ENCODE data around the gene FASN. TPM values are rescaled to one million over a fixed set of nuclear protein-coding genes. Genes with fewer than 3 reads are reported as not detected.

The FASN gene
- total RNA-seq, 1 experiment from 2014 or later: 956 TPM

DNA sequence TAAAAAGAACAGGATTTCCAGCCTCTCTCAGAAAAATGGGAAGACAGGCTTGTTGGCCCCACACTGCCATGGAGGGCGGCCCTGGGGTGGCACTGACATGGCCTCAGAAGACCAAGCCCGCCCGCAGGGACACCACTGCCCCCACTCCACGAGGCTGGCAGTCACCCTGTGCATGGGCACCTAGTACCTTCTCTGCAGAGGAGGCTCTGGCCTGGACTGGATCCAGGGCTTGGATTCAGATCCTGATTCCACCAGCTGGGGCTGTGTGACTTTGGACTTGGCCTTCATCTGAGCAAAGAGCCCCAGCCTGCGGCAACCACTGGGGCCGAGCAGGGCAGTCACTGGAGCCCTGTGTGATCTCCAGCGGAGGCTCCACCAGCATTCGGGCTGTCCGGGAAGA is 16.8 kb upstream of the FASN start:
- TF ChIP-seq, protein P1, sequence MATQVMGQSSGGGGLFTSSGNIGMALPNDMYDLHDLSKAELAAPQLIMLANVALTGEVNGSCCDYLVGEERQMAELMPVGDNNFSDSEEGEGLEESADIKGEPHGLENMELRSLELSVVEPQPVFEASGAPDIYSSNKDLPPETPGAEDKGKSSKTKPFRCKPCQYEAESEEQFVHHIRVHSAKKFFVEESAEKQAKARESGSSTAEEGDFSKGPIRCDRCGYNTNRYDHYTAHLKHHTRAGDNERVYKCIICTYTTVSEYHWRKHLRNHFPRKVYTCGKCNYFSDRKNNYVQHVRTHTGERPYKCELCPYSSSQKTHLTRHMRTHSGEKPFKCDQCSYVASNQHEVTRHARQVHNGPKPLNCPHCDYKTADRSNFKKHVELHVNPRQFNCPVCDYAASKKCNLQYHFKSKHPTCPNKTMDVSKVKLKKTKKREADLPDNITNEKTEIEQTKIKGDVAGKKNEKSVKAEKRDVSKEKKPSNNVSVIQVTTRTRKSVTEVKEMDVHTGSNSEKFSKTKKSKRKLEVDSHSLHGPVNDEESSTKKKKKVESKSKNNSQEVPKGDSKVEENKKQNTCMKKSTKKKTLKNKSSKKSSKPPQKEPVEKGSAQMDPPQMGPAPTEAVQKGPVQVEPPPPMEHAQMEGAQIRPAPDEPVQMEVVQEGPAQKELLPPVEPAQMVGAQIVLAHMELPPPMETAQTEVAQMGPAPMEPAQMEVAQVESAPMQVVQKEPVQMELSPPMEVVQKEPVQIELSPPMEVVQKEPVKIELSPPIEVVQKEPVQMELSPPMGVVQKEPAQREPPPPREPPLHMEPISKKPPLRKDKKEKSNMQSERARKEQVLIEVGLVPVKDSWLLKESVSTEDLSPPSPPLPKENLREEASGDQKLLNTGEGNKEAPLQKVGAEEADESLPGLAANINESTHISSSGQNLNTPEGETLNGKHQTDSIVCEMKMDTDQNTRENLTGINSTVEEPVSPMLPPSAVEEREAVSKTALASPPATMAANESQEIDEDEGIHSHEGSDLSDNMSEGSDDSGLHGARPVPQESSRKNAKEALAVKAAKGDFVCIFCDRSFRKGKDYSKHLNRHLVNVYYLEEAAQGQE (IDR thresholded peaks at IDR 0.05; ENCODE audit: insufficient read depth in 1 of 2, low read depth in 2 of 2, low read length in 1 of 2): no peak
- TF ChIP-seq SIN3A (IDR thresholded peaks at IDR 0.05; ENCODE audit: borderline replicate concordance, insufficient read depth, low read depth, low read length) (no peak), POLR2AphosphoS5 (IDR thresholded peaks at IDR 0.05; ENCODE audit: low read depth, low read length) (no peak), TCF7L2 (IDR thresholded peaks at IDR 0.05; ENCODE audit: low read depth, low read length) (no peak)
- TF ChIP-seq, protein P2, sequence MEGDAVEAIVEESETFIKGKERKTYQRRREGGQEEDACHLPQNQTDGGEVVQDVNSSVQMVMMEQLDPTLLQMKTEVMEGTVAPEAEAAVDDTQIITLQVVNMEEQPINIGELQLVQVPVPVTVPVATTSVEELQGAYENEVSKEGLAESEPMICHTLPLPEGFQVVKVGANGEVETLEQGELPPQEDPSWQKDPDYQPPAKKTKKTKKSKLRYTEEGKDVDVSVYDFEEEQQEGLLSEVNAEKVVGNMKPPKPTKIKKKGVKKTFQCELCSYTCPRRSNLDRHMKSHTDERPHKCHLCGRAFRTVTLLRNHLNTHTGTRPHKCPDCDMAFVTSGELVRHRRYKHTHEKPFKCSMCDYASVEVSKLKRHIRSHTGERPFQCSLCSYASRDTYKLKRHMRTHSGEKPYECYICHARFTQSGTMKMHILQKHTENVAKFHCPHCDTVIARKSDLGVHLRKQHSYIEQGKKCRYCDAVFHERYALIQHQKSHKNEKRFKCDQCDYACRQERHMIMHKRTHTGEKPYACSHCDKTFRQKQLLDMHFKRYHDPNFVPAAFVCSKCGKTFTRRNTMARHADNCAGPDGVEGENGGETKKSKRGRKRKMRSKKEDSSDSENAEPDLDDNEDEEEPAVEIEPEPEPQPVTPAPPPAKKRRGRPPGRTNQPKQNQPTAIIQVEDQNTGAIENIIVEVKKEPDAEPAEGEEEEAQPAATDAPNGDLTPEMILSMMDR (IDR thresholded peaks at IDR 0.05): no peak
- ChIA-PET POLR2A (interaction anchor here (0.6 kb wide), 1 partner anchor 91 kb away, joined by 4 read pairs; no protein-coding TSS in a partner anchor), CTCF (no interaction called here)
- DNase-seq (ENCODE audit: low read depth, low spot score) (no peak), ATAC-seq (no peak)
- H3K27me3 ChIP-seq (ENCODE audit: control insufficient read depth, insufficient read depth, low read length): no peaks in the 10 kb centered on the region
- no peaks in the 10 kb centered on the region for H3K9me3 ChIP-seq (ENCODE audit: control insufficient read depth, insufficient read depth, low read depth, low read length)
- in situ Hi-C loops (cut with HindIII; ENCODE audit: low pct_unique_long_range_greater_than_20kb, low sequenced_read_pairs) (no loop called here), intact Hi-C loops (cut with micrococcal nuclease; ENCODE audit: unreplicated experiment) (no loop called here)
- BruUV-seq (replicated peaks): no TSS peak
- H3K36me3 ChIP-seq (ENCODE audit: control insufficient read depth, insufficient read depth, low read length): no peaks in the 10 kb centered on the region
- no peaks in the 10 kb centered on the region for H3K4me1 ChIP-seq (ENCODE audit: control insufficient read depth, insufficient read depth, low read length)
- no peak overlapping the region for H3K27ac ChIP-seq (ENCODE audit: low read length)
- H3K4me3 ChIP-seq (ENCODE audit: low read depth in 2 of 2, low read length in 2 of 2): no peak overlapping the region

DNA sequence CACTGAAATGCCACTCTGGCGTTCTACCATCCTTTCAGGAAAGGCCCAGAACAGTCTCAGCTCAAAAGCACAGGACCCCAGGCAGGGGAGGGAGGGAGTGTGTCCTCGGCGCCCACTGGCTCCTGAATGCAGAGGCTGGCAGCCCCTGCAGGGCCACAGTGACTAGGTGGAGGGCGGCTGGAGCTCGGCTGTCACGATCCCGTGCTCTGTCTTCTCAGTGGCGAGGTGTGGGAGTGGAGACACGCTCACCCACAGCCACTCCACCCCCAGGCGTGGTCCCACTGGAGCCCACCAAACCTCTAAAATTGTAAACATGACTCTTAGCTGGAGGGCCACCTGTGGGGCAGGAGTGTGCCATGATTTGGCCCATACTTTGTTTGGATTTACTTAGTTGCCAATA is 16.4 kb upstream of the FASN start:
- H3K27me3 ChIP-seq (ENCODE audit: control insufficient read depth, insufficient read depth, low read length): no peaks in the 10 kb centered on the region
- ChIA-PET POLR2A (no interaction called here), CTCF (no interaction called here)
- intact Hi-C loops (cut with micrococcal nuclease; ENCODE audit: unreplicated experiment) (no loop called here), in situ Hi-C loops (cut with HindIII; ENCODE audit: low pct_unique_long_range_greater_than_20kb, low sequenced_read_pairs) (no loop called here)
- DNase-seq (ENCODE audit: low read depth, low spot score) (no peak), ATAC-seq (no peak)
- no peak overlapping the region for H3K4me3 ChIP-seq (ENCODE audit: low read depth in 2 of 2, low read length in 2 of 2)
- no TSS peak for BruUV-seq (replicated peaks)
- no peak overlapping the region for H3K27ac ChIP-seq (ENCODE audit: low read length)
- no peaks in the 10 kb centered on the region for H3K36me3 ChIP-seq (ENCODE audit: control insufficient read depth, insufficient read depth, low read length)
- no peaks in the 10 kb centered on the region for H3K9me3 ChIP-seq (ENCODE audit: control insufficient read depth, insufficient read depth, low read depth, low read length)
- TF ChIP-seq SIN3A (IDR thresholded peaks at IDR 0.05; ENCODE audit: borderline replicate concordance, insufficient read depth, low read depth, low read length) (no peak), POLR2AphosphoS5 (IDR thresholded peaks at IDR 0.05; ENCODE audit: low read depth, low read length) (no peak), TCF7L2 (IDR thresholded peaks at IDR 0.05; ENCODE audit: low read depth, low read length) (no peak)
- TF ChIP-seq, protein P2 (IDR thresholded peaks at IDR 0.05): no peak
- TF ChIP-seq, protein P1 (IDR thresholded peaks at IDR 0.05; ENCODE audit: insufficient read depth in 1 of 2, low read depth in 2 of 2, low read length in 1 of 2): no peak
- H3K4me1 ChIP-seq (ENCODE audit: control insufficient read depth, insufficient read depth, low read length): no peaks in the 10 kb centered on the region

Measured in Panc1 (cell line).